ENCODE measurements around the gene TNNI3.

- TF ChIP-seq REST (IDR thresholded peaks at IDR 0.05; ENCODE audit: low read depth, low read length) = peak; percentile 92
- no peak for TF ChIP-seq CTCF (IDR thresholded peaks at IDR 0.05)
- no peak for TF ChIP-seq SMC3 (IDR thresholded peaks at IDR 0.05; ENCODE audit: low read depth, low read length)
- no peak for TF ChIP-seq JUND (IDR thresholded peaks at IDR 0.05)
- TF ChIP-seq POLR2AphosphoS5 (IDR thresholded peaks at IDR 0.05; ENCODE audit: low read depth, low read length) = no peak
- TF ChIP-seq TAF1 (IDR thresholded peaks at IDR 0.05; ENCODE audit: borderline replicate concordance, low read depth, low read length) = no peak
- no peak for TF ChIP-seq RAD21 (IDR thresholded peaks at IDR 0.05; ENCODE audit: low read length)
- no peak for TF ChIP-seq USF2 (IDR thresholded peaks at IDR 0.05; ENCODE audit: borderline replicate concordance, low read depth, low read length)
- no peak for TF ChIP-seq RFX5 (IDR thresholded peaks at IDR 0.05; ENCODE audit: low read length)
- TF ChIP-seq RCOR1 (IDR thresholded peaks at IDR 0.05; ENCODE audit: low read length) = no peak
- TF ChIP-seq EP300 (IDR thresholded peaks at IDR 0.05; ENCODE audit: borderline replicate concordance in 1 of 2, low read depth in 1 of 2, low read length in 1 of 2) = no peak
Observed at GRCh38 chr19:55198651-55199050, 41.1 kb upstream of the TNNI3 start.

All from SK-N-SH (cell line).